CD4-positive, alpha-beta T cell treated with Interleukin-10 for 1 hour (primary cell): ENCODE measurements around the gene CHD3.
A peak's percentile ranks its signal among the peaks of the same experiment; 100 is the strongest.

Source experiments
- DNase-seq: peaks from one replicate; pipeline ENCODE4 v3.0.0-alpha.2; 2020

The CHD3 gene

GRCh38 chr17:7875804-7876370 is 12.7 kb upstream of the CHD3 start:
- DNase-seq = no peak

GRCh38 chr17:7878234-7878633 is 10.4 kb upstream of the CHD3 start:
- no peak for DNase-seq

GRCh38 chr17:7880076-7880868 is 8.3 kb upstream of the CHD3 start:
- no peak for DNase-seq

- no peak for DNase-seq
Measured at GRCh38 chr17:7881276-7882054, 7.1 kb upstream of the CHD3 start.

- no peak for DNase-seq
Measured at GRCh38 chr17:7882068-7882467, 6.5 kb upstream of the CHD3 start.

- DNase-seq = no peak
Measured at GRCh38 chr17:7882629-7883028, 6.0 kb upstream of the CHD3 start.

- peak; percentile 74 for DNase-seq
Measured at GRCh38 chr17:7883781-7884386, 4.7 kb upstream of the CHD3 start.

GRCh38 chr17:7884581-7885366 is 3.8 kb upstream of the CHD3 start:
- DNase-seq = peak; percentile 52

GRCh38 chr17:7885367-7886226 is 3.0 kb upstream of the CHD3 start:
- peak; percentile 60 for DNase-seq

GRCh38 chr17:7886227-7887037 is 2.2 kb upstream of the CHD3 start:
- DNase-seq = peak; percentile 76

- DNase-seq = no peak
Measured at GRCh38 chr17:7887038-7887481, 1.5 kb upstream of the CHD3 start.

GRCh38 chr17:7887482-7888183 is 956 bp upstream of the CHD3 start:
- DNase-seq = peak; percentile 96

- DNase-seq = peak; percentile 54
Measured at GRCh38 chr17:7889166-7889955, 772 bp downstream of the CHD3 start.

- no peak for DNase-seq
Measured at GRCh38 chr17:7893187-7893880, 4.7 kb downstream of the CHD3 start.

GRCh38 chr17:7894226-7894625 is 5.6 kb downstream of the CHD3 start:
- DNase-seq = no peak

- no peak for DNase-seq
Measured at GRCh38 chr17:7894866-7895265, 6.3 kb downstream of the CHD3 start.

GRCh38 chr17:7897090-7897489 is 8.5 kb downstream of the CHD3 start:
- DNase-seq = no peak

- peak; percentile 51 for DNase-seq
Measured at GRCh38 chr17:7897773-7898172, 9.2 kb downstream of the CHD3 start.
